Measurements from ENCODE around the gene P2RY12. TPM values are rescaled to one million over a fixed set of nuclear protein-coding genes. Genes with fewer than 3 reads are reported as not detected.
A peak's percentile ranks its signal among the peaks of the same experiment; 100 is the strongest.

The P2RY12 gene
- 0.74 TPM for total RNA-seq
- long read RNA-seq: 0 reads

GRCh38 chr3:151384741-151385174, at the start of gene P2RY12:
P2RY12 (minus strand) TSS chr3:151384753; CDS start chr3:151338845, 45,908 bp downstream.
- Histone ChIP-seq H3K9me3 (replicated peaks) (no peaks in the 10 kb centered on the region), H3K4me1 (no peaks in the 10 kb centered on the region), H3K27ac (replicated peaks) (peak within 1 kb of the TSS; percentile 2), H3K36me3 (no peaks in the 10 kb centered on the region), H3K4me3 (peak within 1 kb of the TSS; percentile 49), H3K27me3 (ENCODE audit: low read depth) (no peaks in the 10 kb centered on the region)
- no peak for TF ChIP-seq CTCF (IDR thresholded peaks at IDR 0.05; ENCODE audit: borderline replicate concordance)
- DNase-seq: no peak
- intact Hi-C loops (cut with micrococcal nuclease): no loop called here

GRCh38 chr3:151432616-151433372, 48.2 kb upstream of the P2RY12 start:
- Histone ChIP-seq H3K27me3 (ENCODE audit: low read depth) (no peaks in the 10 kb centered on the region), H3K9me3 (replicated peaks) (no peaks in the 10 kb centered on the region), H3K36me3 (no peaks in the 10 kb centered on the region), H3K27ac (replicated peaks) (no peak overlapping the region), H3K4me1 (no peaks in the 10 kb centered on the region), H3K4me3 (no peak overlapping the region)
- intact Hi-C loops (cut with micrococcal nuclease): no loop called here
- no peak for DNase-seq
- TF ChIP-seq CTCF (IDR thresholded peaks at IDR 0.05; ENCODE audit: borderline replicate concordance): no peak

- DNase-seq: no peak
- H3K27me3 ChIP-seq (ENCODE audit: low read depth): no peaks in the 10 kb centered on the region
- H3K27ac ChIP-seq (replicated peaks): no peak overlapping the region
- H3K9me3 ChIP-seq (replicated peaks): no peaks in the 10 kb centered on the region
- no peak for TF ChIP-seq CTCF (IDR thresholded peaks at IDR 0.05; ENCODE audit: borderline replicate concordance)
- no peaks in the 10 kb centered on the region for H3K4me1 ChIP-seq
- intact Hi-C loops (cut with micrococcal nuclease): no loop called here
- H3K4me3 ChIP-seq: no peak overlapping the region
- H3K36me3 ChIP-seq: no peaks in the 10 kb centered on the region
Measured at GRCh38 chr3:151431940-151432339, 47.4 kb upstream of the P2RY12 start.

GRCh38 chr3:151430821-151431484, 46.4 kb upstream of the P2RY12 start:
- intact Hi-C loops (cut with micrococcal nuclease): no loop called here
- no peak overlapping the region for H3K27ac ChIP-seq (replicated peaks)
- H3K36me3 ChIP-seq: no peaks in the 10 kb centered on the region
- H3K9me3 ChIP-seq (replicated peaks): no peaks in the 10 kb centered on the region
- TF ChIP-seq CTCF (IDR thresholded peaks at IDR 0.05; ENCODE audit: borderline replicate concordance): no peak
- no peak for DNase-seq
- no peak overlapping the region for H3K4me3 ChIP-seq
- H3K4me1 ChIP-seq: no peaks in the 10 kb centered on the region
- no peaks in the 10 kb centered on the region for H3K27me3 ChIP-seq (ENCODE audit: low read depth)

- Histone ChIP-seq H3K9me3 (replicated peaks) (no peaks in the 10 kb centered on the region), H3K4me3 (no peak overlapping the region), H3K36me3 (no peaks in the 10 kb centered on the region), H3K27me3 (ENCODE audit: low read depth) (no peaks in the 10 kb centered on the region), H3K4me1 (no peaks in the 10 kb centered on the region), H3K27ac (replicated peaks) (no peak overlapping the region)
- TF ChIP-seq CTCF (IDR thresholded peaks at IDR 0.05; ENCODE audit: borderline replicate concordance): no peak
- no peak for DNase-seq
- intact Hi-C loops (cut with micrococcal nuclease): no loop called here
Measured at GRCh38 chr3:151428386-151428785, 43.8 kb upstream of the P2RY12 start.
